Stomach (tissue), 9 donors: ENCODE data around the gene C1QTNF8. TPM values are rescaled to one million over a fixed set of nuclear protein-coding genes. Genes with fewer than 3 reads are reported as not detected.

Source experiments
- DNase-seq, 2 donors: peaks; one replicate each; pipeline versions ENCODE4 v3.0.0 to v3.0.0-alpha.2; 2013 to 2019
- H3K27ac ChIP-seq, 5 donors: fragments of 200-600 bp in 4 of 5; sonication (generic) in 4 of 5; one replicate each; pipeline ENCODE4 v1.5.1; 2013 to 2019; ENCODE audit warnings: mild to moderate bottlenecking in 1 of 5, moderate library complexity in 1 of 5
- H3K27me3 ChIP-seq, 3 donors: fragments of 200-600 bp; sonication (generic); one replicate each; pipeline ENCODE4 v1.5.1; 2017 to 2019; ENCODE audit warnings: mixed run types in 1 of 3
- H3K36me3 ChIP-seq, 4 donors: fragments of 200-600 bp; sonication (generic); 1 replicate in 3 of 4; 2 replicates in 1 of 4; pipeline ENCODE4 v1.5.1; 2016 to 2019
- H3K4me1 ChIP-seq, 4 donors: fragments of 200-600 bp; sonication (generic); one replicate each; pipeline ENCODE4 v1.5.1; 2016 to 2019
- H3K4me3 ChIP-seq, 4 donors: fragments of 200-600 bp; sonication (generic) in 3 of 4; one replicate each; pipeline ENCODE4 v1.5.1; 2016 to 2019; ENCODE audit warnings: mild to moderate bottlenecking in 1 of 4
- H3K9me3 ChIP-seq, 4 donors: fragments of 200-600 bp; sonication (generic); one replicate each; pipeline ENCODE4 v1.5.1; 2016 to 2019
- EP300 ChIP-seq: sonication (generic); formaldehyde crosslinking; IDR thresholded peaks from one replicate; pipeline ENCODE4 v1.6.1; 2017; ENCODE audit warnings: antibody characterized with exemption
- POLR2A ChIP-seq, 4 donors: fragments of 450-650 bp; IDR thresholded peaks; one replicate each; pipeline ENCODE4 v1.6.1; 2016; ENCODE audit warnings: antibody characterized with exemption in 4 of 4, control low read depth in 2 of 4, mild to moderate bottlenecking in 1 of 4, moderate library complexity in 1 of 4
- POLR2AphosphoS5 ChIP-seq, 3 donors: sonication (generic); formaldehyde crosslinking; IDR thresholded peaks; one replicate each; pipeline ENCODE4 v1.6.1; 2016; ENCODE audit warnings: antibody characterized with exemption in 3 of 3
- WGBS, 5 donors: extraction: QIAGEN DNeasy Blood & Tissue Kit in 3 of 5; methylation state at CpG; one replicate each; pipeline versions ENCODE4 v1.1.5 to v1.1.7; 2013 to 2018; 5-methylcytosine and 5-hydroxymethylcytosine counted together
- intact Hi-C: fragments of 100-400 bp; cut with DNase I; formaldehyde crosslinking; loops from one replicate; pipeline ENCODE4 v1.15.1; 2023; ENCODE audit warnings: low total_unique reads
- polyA plus RNA-seq, 3 donors: library from polyadenylated mRNA; stranded (reverse); fragments of 200-250 nt; gene quantifications; one replicate each; pipeline ENCODE4 v1.2.3, GENCODE V29; 2013
- total RNA-seq, 5 donors: library from RNA; depleted of rRNA; stranded (reverse); fragments of >200 nt; gene quantifications; one replicate each; pipeline versions ENCODE4 v1.1.0 to v1.2.3, GENCODE V29; 2014 to 2016
- TF ChIP-seq, protein P1 (sequence below), 7 experiments: fragments of 450-650 bp in 4 of 7; fragments of 200-600 bp in 3 of 7; sonication (generic) in 3 of 7; IDR thresholded peaks; one replicate each; pipeline ENCODE4 v1.5.1; 2016 to 2019; ENCODE audit warnings: antibody characterized with exemption in 7 of 7, control low read depth in 2 of 7, mild to moderate bottlenecking in 1 of 7
- donor health status: healthy with polysubstance abuse.
- donor health status: Bipolar disorder and iron deficiency.
- donor health status: healthy.

Gene C1QTNF8
- total and polyA plus RNA-seq, 8 donors: not detected

DNA sequence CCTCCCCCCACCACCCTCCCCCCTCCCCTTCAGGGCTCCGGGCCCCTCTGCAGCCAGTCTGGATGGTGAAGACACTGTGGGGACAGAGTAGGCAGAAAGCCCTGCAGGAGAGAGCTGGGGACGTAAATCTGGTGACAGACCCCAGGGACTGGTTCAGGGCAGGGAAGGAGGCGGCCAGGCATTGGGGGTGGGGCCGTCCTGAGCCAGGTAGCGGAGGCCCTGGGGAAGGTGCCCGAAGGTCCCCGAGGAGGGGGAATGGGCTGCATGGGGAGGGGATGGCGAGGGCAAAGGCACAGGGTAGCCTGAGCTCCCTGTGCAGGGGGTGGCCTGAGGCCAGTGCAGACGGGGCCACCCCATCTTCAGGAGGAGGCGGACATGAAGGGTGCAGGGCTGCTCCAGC, 30.5 kb upstream of the C1QTNF8 start:
- peaks cover 0 to 56% (median 4%) of the 10 kb centered on the region in 3 donors for H3K27me3 ChIP-seq

DNA sequence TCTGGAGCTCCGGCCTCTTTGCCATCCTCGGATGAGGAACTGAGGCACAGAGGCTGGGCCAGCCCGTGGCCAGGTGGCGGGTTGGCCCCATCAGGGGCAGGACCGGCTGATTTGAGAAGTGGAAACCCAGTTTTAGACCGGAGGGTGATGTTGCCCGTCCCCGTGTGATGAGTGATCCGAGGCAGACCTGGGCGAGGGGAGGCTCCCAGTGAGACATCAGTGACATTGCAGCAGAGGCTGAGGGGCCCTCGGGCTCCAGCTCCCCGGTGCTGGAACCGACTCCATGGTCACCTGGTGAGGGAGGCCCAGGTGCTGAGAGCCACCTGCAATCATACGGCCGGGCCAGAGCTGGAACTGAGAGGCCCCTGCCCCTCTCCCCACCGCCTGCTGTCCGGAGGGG, 30.0 kb upstream of the C1QTNF8 start:
- no peaks in the 10 kb centered on the region for H3K36me3 ChIP-seq
- intact Hi-C loops: no loop called here
- DNase-seq: no peak
- peaks cover 0 to 59% (median 4%) of the 10 kb centered on the region in 3 donors for H3K27me3 ChIP-seq
- no peak overlapping the region for H3K4me3 ChIP-seq
- H3K4me1 ChIP-seq: peaks cover 0 to 7% (median 4%) of the 10 kb centered on the region in 4 donors
- H3K27ac ChIP-seq: peak overlapping the region in 1 of 5 donors; percentile 54
- H3K9me3 ChIP-seq: no peaks in the 10 kb centered on the region
- TF ChIP-seq, protein P1, sequence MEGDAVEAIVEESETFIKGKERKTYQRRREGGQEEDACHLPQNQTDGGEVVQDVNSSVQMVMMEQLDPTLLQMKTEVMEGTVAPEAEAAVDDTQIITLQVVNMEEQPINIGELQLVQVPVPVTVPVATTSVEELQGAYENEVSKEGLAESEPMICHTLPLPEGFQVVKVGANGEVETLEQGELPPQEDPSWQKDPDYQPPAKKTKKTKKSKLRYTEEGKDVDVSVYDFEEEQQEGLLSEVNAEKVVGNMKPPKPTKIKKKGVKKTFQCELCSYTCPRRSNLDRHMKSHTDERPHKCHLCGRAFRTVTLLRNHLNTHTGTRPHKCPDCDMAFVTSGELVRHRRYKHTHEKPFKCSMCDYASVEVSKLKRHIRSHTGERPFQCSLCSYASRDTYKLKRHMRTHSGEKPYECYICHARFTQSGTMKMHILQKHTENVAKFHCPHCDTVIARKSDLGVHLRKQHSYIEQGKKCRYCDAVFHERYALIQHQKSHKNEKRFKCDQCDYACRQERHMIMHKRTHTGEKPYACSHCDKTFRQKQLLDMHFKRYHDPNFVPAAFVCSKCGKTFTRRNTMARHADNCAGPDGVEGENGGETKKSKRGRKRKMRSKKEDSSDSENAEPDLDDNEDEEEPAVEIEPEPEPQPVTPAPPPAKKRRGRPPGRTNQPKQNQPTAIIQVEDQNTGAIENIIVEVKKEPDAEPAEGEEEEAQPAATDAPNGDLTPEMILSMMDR (IDR thresholded peaks at IDR 0.05): no peak
- TF ChIP-seq EP300: no peak
- TF ChIP-seq POLR2AphosphoS5 (IDR thresholded peaks at IDR 0.05): no peak
- TF ChIP-seq POLR2A (IDR thresholded peaks at IDR 0.05): no peak
- 44 to 49% (median 45%) methylated on average over 5 to 17 of the region's 17 CpGs for WGBS, 5 donors

More for the DNA sequence above, 30.5 kb upstream of the C1QTNF8 start:
- H3K27ac ChIP-seq: no peak overlapping the region
- H3K9me3 ChIP-seq: no peaks in the 10 kb centered on the region
- TF ChIP-seq POLR2AphosphoS5 (IDR thresholded peaks at IDR 0.05): no peak
- no peak for TF ChIP-seq EP300
- TF ChIP-seq, protein P1 (IDR thresholded peaks at IDR 0.05): no peak
- no peak for TF ChIP-seq POLR2A (IDR thresholded peaks at IDR 0.05)
- no peak overlapping the region for H3K4me3 ChIP-seq
- intact Hi-C loops: no loop called here
- 39 to 59% (median 42%) methylated on average over 7 to 10 of the region's 10 CpGs for WGBS, 5 donors
- H3K36me3 ChIP-seq: no peaks in the 10 kb centered on the region
- DNase-seq: no peak
- H3K4me1 ChIP-seq: peaks cover 0 to 7% (median 4%) of the 10 kb centered on the region in 4 donors

DNA sequence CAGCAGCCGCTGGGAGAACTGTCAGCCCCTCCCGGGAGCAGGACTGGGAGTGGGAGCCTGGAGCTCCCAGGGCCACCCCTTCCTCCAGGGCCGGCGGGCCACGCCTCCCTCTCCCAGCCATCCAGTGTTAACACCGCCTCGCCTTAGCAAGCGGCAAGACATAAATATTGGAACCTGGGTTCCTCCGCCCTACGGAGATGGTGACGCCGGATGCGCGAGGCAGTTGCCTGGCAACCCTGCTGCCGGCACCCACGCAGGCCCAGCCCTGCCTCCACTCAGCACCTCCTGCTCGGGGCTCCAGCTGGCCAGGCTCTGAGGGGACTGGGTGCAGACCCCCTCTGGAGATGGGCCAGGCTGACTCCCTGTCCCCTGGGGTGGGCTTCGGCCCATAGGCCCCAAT, 29.4 kb upstream of the C1QTNF8 start:
- no peaks in the 10 kb centered on the region for H3K9me3 ChIP-seq
- TF ChIP-seq POLR2AphosphoS5 (IDR thresholded peaks at IDR 0.05): no peak
- TF ChIP-seq EP300: no peak
- no peak for TF ChIP-seq POLR2A (IDR thresholded peaks at IDR 0.05)
- TF ChIP-seq, protein P1 (IDR thresholded peaks at IDR 0.05): no peak
- H3K27ac ChIP-seq: peak overlapping the region in 1 of 5 donors; percentile 54
- WGBS, 5 donors: 0 to 19% (median 14%) methylated on average over 4 to 18 of the region's 18 CpGs; no CpG with 5 or more reads in 1 of the 5 donors
- intact Hi-C loops: no loop called here
- no peak overlapping the region for H3K4me3 ChIP-seq
- no peaks in the 10 kb centered on the region for H3K36me3 ChIP-seq
- peaks cover 0 to 65% (median 6%) of the 10 kb centered on the region in 3 donors for H3K27me3 ChIP-seq
- DNase-seq: peak; percentile 30 to 94
- peaks cover 0 to 7% (median 4%) of the 10 kb centered on the region in 4 donors for H3K4me1 ChIP-seq

DNA sequence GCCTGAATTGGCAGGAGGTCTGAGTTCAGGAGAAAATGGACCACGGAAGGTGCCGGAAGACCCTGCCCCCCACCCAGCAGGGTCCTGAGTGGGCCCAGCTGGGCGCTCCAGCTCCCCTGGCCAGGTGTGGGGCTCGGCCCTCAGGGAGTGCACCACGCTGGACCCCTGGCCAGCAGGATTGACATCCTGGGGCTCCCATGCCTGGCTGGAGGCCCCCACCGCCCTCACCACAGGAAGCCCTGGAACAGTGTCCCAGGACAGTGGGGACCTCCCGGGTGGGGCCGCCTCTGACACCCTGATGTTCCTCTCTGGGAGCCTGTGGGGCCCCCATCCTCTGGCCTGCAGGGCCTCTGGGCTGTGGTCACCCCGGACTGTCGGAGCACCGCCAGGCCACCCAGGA, 28.8 kb upstream of the C1QTNF8 start:
- Histone ChIP-seq H3K9me3 (no peaks in the 10 kb centered on the region), H3K27ac (no peak overlapping the region), H3K4me1 (peaks cover 0 to 7% (median 4%) of the 10 kb centered on the region in 4 donors), H3K36me3 (no peaks in the 10 kb centered on the region), H3K27me3 (peaks cover 0 to 71% (median 9%) of the 10 kb centered on the region in 3 donors), H3K4me3 (no peak overlapping the region)
- WGBS, 5 donors: 86 to 100% (median 93%) methylated on average over 2 to 11 of the region's 11 CpGs
- no peak for TF ChIP-seq POLR2A (IDR thresholded peaks at IDR 0.05)
- no peak for TF ChIP-seq POLR2AphosphoS5 (IDR thresholded peaks at IDR 0.05)
- no peak for TF ChIP-seq EP300
- TF ChIP-seq, protein P1 (IDR thresholded peaks at IDR 0.05): no peak
- no peak for DNase-seq
- intact Hi-C loops: no loop called here
